HG03103 (cell line): ENCODE results near the gene RAB40C.
A peak's percentile ranks its signal among the peaks of the same experiment; 100 is the strongest.

Experiments
- ATAC-seq: cut with Tn5 transposase; IDR thresholded peaks from one replicate; pipeline ENCODE4 v1.9.1; 2021; ENCODE audit warnings: low read depth; ENCODE audit not compliant: unreplicated experiment

The RAB40C gene, protein sequence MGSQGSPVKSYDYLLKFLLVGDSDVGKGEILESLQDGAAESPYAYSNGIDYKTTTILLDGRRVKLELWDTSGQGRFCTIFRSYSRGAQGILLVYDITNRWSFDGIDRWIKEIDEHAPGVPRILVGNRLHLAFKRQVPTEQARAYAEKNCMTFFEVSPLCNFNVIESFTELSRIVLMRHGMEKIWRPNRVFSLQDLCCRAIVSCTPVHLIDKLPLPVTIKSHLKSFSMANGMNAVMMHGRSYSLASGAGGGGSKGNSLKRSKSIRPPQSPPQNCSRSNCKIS

DNA sequence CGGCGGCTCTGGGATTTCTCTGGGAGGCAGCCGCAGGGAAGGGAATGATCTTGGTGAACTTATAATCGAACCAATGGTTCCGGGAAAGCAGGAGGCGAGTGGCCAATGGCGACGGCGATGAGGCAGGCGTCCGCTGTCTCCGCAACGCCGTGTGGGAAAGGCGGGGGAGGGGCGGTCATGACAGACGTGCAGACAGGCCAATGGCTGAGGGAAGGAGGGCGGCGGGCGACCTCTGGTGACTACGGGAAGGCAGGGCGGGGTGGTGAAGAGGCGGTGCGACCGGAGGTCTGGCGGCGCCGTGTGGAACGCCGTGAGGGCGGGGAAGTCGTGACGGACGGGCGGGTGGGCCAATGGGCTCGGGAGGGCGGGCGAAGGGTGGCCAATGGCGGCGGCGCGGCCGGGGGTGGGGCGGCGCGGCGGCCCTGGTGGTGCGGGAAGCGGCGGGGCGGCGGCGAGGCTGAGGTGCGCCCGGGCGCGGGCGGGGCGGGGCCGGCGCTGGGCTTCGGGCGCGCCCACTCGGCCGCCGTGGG lies at the start of gene RAB40C:
TSS of gene RAB40C (plus strand) at position 409 of the 530 bp plus-strand sequence. CDS start 226 bp downstream, outside the sequence.
- ATAC-seq, result peak; percentile 62

DNA sequence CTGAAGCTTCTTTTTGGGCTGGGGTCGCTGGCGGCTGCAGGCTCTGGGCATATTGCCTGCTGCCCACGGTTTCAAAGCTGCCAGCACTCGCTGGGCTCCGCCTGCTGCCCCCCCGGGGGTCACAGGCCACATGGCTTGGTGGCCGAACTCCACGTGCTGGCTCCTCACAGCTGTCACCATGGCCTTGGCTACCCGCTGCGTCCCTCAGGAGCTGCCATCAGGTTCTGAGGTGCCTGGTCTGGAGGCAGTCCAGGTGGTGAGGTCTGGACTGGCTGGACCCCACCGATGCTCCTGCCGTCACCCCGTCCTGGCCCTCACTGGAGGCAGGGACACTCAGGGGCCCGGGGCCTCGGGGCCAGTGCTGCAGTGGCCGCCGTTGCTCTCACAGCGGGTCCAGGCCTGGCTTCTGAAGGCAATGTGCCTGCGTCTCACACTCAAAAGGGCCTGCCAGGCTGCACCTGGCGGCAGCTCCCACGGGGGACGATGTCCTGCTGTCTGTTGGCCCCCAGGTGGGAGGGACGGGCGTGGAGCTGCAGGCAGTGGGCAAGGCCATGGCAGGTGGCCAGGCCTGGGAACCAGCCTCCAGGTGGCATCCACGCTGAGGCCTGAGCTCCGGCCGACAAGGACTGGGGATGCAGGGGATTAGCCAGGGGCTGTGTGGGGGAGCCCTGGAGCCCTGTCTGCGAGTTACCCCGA lies 49.1 kb upstream of the RAB40C start:
- ATAC-seq, result no peak

DNA sequence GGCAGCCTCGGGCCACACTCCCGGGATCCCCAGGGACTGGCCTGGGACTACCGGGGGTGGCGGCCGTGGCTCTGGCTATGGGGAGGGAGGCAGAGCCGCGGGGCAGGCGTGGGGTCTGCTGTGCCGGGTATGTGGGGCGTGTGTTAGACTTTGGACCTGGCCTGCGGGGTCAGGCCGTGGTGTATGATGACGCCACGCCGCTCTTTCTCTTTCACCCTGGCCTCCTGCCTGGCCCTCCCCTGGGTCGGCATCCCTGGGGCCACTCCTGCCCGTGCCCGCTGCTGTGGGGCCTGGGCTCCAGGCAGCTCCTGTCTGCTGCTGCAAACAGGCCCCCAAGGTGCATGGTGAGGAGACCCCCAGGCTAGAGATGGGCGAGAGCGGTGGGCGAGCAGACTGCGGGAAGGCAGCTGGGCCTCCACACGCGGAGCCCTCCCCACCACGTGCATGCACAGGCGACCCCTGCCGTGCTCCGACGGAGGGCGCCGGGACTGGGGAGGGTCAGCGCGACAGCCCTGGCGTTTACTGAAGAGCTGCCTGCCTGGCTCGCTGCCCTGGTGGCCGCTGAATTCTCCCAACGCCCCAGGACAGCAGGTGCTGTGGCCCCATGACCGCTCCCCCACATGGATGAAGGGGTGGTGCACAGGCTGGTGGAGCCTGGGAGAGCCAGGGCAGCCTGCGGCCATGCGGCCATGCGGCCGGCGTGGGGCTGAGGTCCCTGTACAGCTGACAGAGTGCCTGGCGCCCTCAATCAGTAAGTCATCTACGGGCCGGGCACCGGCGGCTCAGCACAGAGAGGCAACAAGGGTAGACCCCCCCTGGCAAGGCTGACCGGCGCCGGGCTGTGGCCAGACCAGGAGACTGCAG lies 46.3 kb upstream of the RAB40C start:
- no peak for ATAC-seq

DNA sequence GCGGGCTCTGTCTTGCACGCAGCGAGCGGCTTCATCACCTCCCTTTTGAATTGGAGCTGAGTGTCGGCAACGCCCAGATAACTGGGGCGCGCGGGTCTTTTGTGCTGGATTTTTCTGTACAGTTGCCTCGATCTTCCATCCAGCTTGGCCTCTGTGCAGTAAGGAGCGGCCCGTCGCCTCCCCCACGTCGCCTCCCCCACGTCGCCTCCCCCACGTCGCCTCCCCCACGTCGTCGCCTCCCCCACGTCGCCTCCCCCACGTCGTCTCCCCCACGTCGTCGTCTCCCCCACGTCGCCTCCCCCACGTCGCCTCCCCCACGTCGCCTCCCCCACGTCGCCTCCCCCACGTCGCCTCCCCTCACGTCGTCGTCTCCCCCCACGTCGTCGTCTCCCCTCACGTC lies 45.3 kb upstream of the RAB40C start:
- ATAC-seq, result no peak

DNA sequence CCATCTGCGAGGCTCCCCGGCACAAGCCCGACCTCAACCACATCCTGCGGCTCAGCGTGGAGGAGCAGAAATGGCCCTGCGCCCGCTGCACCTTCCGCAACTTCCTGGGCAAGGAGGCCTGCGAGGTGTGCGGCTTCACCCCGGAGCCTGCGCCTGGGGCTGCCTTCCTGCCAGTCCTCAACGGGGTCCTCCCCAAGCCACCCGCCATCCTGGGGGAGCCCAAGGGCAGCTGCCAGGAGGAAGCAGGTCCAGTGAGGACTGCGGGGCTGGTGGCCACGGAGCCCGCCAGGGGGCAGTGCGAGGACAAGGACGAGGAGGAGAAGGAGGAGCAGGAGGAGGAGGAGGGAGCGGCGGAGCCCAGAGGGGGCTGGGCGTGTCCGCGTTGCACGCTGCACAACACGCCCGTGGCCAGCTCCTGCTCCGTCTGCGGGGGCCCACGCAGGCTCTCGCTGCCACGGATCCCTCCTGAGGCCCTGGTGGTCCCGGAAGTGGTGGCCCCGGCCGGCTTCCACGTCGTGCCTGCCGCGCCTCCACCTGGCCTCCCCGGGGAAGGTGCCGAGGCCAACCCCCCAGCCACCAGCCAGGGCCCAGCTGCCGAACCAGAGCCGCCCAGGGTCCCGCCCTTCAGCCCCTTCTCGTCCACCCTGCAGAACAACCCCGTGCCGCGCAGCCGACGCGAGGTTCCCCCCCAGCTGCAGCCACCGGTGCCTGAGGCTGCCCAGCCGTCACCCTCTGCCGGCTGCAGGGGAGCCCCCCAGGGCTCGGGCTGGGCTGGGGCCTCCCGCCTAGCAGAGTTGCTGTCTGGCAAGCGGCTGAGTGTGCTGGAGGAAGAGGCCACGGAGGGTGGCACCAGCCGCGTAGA lies 42.7 kb upstream of the RAB40C start:
- no peak for ATAC-seq

DNA sequence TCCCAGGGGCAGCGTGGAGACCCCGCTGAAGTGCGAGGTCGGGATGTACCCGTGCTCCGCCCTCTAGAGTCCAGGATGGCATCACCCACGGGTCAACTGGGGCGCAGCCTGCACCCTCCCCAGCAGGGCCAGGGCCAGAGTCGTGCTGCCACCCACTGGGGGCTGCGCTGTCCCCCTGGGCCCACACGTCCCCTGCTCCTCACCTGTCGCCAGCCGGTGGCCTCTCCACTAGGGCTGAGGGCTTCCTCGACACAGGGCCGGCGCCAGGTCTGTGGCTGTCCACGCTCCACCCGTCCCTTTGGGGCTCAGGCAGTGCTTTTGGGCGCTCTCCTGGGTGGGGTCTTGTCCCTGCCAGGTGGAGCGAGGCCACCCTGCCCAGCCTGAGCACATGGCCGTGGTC lies 41.3 kb upstream of the RAB40C start:
- ATAC-seq, result no peak

DNA sequence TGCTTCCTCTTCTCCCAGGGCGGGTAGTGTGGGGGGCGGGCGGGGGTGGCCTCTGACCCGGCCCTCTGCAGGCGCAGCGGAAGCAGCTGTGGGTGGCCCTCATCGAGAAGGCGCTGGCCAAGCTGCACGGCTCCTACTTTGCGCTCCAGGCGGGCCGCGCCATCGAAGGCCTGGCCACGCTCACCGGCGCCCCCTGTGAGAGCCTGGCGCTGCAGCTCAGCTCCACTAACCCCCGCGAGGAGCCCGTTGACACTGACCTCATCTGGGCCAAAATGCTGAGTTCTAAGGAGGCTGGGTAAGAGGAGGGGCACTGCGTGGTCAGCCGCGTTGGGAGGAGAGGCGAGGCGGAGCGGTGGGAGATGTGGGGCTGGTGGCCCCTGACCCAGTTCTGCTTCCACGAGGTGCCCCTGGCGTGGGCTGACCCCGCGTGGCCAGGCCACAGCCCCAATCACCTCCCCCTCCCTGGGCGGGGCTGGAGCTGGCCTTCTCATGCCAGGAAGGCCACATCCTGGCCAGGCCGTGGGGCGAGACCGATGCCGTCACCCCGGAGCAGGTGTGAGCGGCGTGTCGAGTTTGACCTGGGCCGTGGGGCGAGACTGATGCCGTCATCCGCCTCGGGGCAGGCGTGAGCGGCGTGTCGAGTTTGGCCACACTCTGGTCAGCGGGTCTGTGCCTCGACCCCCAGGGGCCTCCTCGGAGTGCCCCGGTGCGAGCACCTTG lies 40.2 kb upstream of the RAB40C start:
- no peak for ATAC-seq

DNA sequence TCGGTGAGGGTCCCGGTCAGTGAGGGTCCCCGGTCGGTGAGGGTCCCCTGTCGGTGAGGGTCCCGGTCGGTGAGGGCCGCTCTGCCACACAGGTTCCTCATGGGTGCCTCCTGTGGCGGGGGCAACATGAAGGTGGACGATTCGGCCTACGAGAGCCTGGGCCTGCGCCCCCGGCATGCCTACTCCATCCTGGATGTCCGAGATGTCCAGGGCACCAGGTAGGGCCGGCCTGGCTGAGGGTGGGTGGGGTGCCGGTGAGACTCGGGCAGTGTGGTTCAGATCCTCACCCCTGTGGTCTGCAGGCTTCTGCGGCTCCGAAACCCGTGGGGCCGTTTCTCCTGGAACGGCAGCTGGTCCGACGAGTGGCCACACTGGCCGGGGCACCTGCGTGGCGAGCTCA lies 38.7 kb upstream of the RAB40C start:
- no peak for ATAC-seq

DNA sequence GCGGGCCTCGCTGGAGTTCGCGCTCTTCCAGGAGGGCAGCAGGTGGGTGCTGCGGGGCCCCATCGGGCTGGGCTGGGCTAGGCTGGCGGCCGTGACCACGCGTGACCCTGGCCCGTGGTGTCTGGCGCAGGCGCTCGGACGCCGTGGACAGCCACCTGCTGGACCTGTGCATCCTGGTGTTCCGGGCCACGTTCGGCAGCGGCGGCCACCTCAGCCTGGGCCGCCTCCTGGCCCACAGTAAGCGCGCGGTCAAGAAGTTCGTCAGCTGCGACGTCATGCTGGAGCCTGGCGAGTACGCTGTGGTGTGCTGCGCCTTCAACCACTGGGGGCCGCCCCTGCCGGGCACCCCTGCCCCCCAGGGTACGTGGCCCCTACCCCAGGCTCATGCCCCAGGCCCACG lies 37.7 kb upstream of the RAB40C start:
- no peak for ATAC-seq

DNA sequence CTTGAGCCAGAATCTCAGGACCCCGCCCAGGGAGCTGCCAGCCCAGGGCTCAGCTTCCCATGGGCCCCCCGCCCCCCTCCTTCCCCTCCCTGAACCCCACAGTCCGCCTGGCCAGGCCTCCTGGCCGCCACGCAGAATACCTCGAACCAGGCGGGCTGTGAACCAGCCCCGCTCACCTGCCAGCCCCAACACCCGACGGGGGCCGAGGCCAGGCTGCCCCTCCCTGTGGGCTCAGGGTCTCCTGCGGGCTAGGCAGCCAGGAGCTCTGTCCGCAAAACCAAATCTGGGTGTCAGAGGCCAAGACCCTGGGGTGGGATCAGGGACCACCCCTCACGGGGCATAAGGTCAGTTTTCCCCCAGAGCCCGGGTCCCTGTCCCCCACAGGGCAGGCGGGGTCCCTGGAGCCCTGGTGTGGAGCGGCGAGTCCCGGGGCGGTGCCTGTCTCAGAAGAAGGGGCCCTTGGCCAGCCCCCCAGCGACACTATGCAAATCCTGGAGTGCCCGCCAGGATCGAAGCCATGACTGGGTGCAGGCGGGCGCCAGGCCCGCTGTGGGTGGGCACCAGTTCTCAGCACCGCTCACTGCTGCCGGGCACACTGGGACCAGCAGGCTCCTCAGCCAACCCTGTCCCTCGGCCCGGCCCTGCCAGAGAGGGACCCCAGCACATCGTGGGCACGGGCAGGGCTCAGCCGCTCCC lies 36.1 kb upstream of the RAB40C start:
- ATAC-seq, result no peak

DNA sequence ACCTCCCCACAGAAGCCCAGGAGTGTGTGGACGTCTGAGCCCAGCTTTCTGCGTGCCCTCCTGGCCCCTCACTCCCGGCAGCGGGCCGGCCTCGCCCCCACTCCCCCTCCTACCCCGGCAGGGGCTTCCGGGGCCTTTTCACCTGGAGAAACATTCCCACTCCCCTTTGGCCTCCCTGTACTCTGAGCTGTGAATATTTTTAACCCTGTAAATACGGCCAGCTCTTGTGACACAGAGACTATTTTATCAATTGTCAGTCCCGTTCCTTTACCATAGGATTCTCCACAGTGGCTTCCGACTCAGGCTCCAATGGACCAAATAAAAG lies 35.6 kb upstream of the RAB40C start:
- no peak for ATAC-seq

DNA sequence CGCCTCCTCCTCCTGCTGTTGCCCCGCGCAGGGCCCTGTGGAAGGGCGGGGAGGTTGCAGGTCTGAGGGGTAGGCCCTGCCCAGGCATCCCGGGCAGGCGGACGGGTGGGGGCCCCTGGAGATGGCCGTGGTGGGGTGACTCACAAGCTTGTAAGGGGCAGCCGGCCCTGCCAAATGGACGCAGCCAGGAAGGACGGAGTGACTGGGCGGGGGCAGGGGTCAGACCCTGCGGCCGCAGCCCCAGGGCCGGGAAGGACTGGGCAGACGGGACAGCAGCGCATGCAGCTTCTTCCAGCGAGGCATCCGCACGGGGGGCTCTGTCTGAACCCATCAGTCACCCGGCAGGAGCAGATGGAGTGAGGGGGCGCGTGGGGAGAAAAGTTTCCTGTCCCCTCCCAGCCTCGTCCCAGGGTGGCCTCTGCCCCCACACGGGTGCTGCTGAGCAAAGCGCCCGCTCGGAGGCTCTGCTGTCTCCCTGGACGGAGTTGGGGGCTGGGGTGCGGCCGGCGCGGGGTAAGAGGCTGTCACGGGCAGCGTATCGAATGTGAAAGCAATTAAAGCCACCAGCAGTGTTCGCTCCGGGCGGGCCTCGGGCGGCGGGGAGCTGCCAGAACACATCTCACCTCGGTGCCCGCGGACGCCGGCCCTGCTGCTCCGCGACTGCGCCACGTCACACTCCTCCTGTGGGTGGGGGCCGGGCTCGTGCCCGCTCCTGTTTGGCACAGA lies 35.1 kb upstream of the RAB40C start:
- no peak for ATAC-seq

DNA sequence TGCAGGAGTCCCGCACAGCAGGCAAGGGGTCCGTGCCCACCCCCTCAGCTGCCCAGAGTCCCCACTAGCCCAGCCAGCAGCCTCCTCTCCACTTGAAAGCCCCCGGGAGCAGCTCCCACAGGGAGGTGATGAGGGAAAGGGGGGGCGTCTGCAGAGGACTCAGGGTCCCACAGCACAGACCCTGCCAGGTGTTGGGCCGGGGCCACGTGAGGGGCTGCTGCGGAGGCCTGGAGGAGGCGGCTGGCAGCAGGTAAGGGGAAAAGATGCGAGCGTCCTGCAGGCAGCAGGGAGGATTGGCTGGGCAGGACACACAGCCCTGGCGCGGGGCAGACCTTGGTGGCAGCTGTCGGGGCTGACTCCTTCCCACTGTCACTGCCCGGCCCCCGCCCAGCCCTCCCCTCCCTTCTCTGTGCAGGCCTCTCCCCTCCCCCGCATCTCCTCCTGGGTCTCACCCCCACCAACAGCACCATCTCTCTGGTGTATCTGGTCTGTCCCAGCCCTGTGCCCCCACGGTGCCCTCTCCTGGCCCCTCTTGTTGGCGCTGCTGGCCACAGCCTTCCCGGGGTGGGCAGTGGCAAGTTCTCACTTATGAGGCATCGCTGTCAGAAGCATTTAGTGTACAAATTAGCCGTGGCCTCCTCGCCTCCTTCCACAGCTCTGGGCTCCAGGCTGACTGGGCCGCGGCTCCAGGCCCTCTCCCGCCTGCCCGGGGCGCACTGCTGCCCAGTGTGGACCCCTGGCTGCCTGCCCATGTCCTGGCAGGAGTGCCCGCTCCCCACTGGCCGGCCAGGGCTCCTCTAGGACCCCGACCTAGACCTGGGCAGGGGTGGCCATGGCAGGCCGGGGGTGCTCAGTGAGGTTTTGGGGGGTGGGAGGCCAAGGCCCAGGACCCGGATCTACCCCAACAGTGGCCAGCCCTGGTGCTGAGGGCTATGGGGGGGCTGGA lies 34.1 kb upstream of the RAB40C start:
- no peak for ATAC-seq

DNA sequence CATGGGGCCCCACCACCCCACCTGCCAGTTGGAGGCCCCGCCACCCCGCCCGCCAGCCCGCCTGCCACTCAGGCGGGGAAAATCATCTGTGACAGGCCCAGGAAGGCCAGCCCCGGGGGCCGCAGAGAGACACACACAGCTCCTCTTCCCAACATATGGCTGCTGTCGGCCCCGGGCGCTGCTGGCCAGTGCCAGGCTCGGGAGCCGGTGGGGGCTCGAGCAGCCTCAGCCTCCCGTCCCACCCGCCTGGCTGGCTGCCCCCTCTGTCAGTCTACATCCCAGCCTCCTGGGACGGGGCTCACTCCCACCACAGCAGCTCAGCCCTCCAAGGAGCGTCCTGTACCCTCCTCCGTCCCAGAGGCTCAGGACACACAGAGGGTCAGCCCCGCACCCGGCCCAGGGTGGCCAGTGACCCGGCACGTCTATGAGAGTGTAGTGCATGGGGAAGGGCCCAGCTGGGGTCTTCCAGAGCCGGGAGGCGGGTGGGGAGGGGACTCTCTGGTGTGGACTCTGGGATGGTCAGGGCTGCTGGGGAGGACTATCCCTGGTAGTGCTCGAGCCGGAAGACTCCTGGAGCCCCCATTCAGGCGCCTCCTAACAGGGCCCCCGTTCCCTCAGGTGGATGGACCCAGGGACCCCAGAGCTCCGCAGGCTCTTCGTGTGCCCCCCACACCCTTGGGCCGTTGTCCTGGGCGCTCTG lies 33.2 kb upstream of the RAB40C start:
- no peak for ATAC-seq

DNA sequence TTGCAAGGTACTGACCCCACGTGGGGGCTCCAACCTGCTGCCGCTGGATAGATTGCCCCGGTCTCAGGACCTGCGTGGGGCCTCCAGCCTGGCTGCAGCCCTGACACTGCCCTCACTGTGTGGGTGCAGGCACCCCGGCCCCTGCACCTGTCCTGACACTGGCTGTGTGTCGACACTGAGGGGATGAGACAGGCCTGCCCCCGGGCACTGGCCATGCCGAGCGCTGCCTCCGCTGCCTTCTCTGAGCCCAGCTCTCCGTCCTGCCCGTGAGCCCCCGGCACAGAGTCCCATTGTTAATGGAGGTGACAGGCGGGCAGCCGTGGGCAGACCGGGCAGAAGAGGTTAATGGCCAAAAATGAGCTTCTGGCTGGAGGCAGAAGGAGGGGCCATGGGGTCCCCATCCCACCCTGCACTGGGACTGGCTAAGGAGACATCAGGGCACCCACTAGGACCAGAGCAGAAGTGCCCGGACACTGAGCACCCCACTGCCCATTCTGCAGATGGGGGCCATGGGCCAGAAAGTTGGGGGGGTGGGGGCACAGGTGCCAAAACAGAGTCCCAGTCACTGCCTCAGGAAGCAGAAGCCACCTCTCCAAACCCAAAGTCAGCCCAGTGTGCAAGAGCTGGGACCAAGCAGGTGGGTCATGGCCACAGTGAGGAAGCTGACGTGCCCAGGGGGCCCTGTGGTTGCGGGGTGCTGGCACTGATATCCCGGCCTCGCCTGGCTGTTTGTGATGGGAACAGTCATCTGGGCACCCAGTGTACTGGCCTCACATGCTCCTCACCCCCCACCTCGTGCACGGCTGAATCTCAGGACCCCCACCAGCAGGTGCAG lies 32.2 kb upstream of the RAB40C start:
- no peak for ATAC-seq
